ENCODE measurements around the gene MASP1. TPM values are rescaled to one million over a fixed set of nuclear protein-coding genes. Genes with fewer than 3 reads are reported as not detected.

The MASP1 gene
- total RNA-seq, 1 donor from 2014 or later, result not detected

DNA sequence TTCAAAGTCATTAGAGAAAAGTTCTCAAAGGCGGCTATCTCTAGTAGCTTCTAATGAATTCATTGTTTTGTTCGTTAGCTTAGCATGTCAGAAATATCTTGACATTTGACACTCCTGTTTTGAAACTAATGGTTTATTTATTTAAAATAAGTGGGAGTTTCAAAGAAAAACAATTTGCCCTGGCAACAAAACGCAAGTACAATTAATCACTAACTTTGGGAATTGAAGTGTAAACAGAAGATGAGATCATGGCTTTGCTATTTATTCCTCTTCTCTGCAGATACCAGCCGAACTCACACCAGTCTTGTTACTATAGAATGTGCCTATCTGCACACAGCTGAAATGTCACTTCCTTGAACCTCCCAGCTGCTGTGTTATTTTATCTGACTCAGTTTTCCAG, 27.5 kb downstream of the MASP1 start:
- Histone ChIP-seq H3K27me3 (ENCODE audit: control insufficient read depth, insufficient read depth, low read length) (no peaks in the 10 kb centered on the region), H3K36me3 (ENCODE audit: control insufficient read depth, insufficient read depth, low read length) (no peaks in the 10 kb centered on the region), H3K4me3 (ENCODE audit: low read depth, low read length) (no peak overlapping the region)
- TF ChIP-seq, protein P1, sequence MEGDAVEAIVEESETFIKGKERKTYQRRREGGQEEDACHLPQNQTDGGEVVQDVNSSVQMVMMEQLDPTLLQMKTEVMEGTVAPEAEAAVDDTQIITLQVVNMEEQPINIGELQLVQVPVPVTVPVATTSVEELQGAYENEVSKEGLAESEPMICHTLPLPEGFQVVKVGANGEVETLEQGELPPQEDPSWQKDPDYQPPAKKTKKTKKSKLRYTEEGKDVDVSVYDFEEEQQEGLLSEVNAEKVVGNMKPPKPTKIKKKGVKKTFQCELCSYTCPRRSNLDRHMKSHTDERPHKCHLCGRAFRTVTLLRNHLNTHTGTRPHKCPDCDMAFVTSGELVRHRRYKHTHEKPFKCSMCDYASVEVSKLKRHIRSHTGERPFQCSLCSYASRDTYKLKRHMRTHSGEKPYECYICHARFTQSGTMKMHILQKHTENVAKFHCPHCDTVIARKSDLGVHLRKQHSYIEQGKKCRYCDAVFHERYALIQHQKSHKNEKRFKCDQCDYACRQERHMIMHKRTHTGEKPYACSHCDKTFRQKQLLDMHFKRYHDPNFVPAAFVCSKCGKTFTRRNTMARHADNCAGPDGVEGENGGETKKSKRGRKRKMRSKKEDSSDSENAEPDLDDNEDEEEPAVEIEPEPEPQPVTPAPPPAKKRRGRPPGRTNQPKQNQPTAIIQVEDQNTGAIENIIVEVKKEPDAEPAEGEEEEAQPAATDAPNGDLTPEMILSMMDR (IDR thresholded peaks at IDR 0.05; ENCODE audit: insufficient read depth, low read length, poor library complexity, severe bottlenecking), result no peak
- DNase-seq (ENCODE audit: low read depth), result peak; percentile 76

DNA sequence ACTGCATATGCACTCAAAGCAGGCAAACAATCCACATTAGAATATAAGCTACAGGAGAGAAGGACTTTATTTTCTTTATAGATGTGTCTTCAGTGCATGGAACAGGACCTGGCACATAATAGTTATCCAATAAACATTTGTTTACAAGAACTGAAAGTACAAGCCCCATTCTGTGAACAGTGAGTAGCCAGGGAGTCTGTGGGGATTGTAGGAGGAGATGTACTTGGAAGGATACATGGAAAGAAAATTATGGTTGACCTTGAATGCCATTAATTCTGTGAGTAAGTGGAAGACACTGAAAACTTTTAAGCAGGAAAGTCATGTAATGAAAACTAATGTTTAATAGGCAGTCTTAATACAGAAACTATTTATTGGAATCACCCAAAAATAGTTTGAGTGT, 28.3 kb downstream of the MASP1 start:
- no peak for DNase-seq (ENCODE audit: low read depth)
- TF ChIP-seq, protein P1 (IDR thresholded peaks at IDR 0.05; ENCODE audit: insufficient read depth, low read length, poor library complexity, severe bottlenecking), result no peak
- Histone ChIP-seq H3K36me3 (ENCODE audit: control insufficient read depth, insufficient read depth, low read length) (no peaks in the 10 kb centered on the region), H3K4me3 (ENCODE audit: low read depth, low read length) (no peak overlapping the region), H3K27me3 (ENCODE audit: control insufficient read depth, insufficient read depth, low read length) (no peaks in the 10 kb centered on the region)

DNA sequence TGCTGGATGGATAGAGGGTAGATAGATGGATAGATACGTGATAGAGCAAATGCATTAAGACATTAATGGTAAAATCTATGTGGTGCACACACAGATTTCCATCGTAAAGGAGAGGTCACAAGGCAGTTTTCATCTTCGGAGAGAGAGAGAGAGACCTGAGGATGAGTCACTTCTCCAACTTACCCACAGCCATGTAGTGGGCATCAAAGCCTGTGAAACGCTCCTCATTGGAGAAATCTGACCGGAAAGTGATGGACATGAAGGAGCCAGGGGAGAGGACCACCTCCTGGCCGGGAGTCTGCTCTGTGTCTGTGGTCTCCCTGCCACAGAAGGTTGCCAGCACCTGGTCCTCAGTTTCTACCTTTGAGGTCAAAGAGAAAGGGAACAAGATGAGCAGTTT, 29.2 kb downstream of the MASP1 start:
- TF ChIP-seq, protein P1 (IDR thresholded peaks at IDR 0.05; ENCODE audit: insufficient read depth, low read length, poor library complexity, severe bottlenecking), result no peak
- DNase-seq (ENCODE audit: low read depth), result no peak
- no peaks in the 10 kb centered on the region for H3K36me3 ChIP-seq (ENCODE audit: control insufficient read depth, insufficient read depth, low read length)
- no peak overlapping the region for H3K4me3 ChIP-seq (ENCODE audit: low read depth, low read length)
- no peaks in the 10 kb centered on the region for H3K27me3 ChIP-seq (ENCODE audit: control insufficient read depth, insufficient read depth, low read length)

DNA sequence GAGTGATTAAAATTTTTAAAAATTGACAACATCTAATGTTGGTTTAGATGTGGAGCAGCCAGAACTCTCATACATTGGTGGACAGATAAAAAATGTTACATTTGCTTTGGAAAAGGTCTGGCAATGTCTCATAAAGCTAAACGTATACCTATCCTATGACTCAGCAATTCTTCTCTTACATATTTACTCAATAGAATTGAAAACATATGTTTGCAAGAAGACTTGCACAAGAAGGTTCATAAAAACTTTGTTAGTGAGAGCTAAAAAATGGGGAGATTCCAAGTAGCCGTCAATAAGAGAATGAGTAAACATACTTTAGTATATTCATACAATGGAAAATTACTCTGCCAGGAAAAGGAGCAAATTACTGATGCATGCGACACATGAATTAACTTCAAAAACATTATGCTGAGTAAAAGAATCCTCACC, 30.0 kb downstream of the MASP1 start:
- no peaks in the 10 kb centered on the region for H3K36me3 ChIP-seq (ENCODE audit: control insufficient read depth, insufficient read depth, low read length)
- no peak overlapping the region for H3K4me3 ChIP-seq (ENCODE audit: low read depth, low read length)
- TF ChIP-seq, protein P1 (IDR thresholded peaks at IDR 0.05; ENCODE audit: insufficient read depth, low read length, poor library complexity, severe bottlenecking), result no peak
- no peak for DNase-seq (ENCODE audit: low read depth)
- no peaks in the 10 kb centered on the region for H3K27me3 ChIP-seq (ENCODE audit: control insufficient read depth, insufficient read depth, low read length)

DNA sequence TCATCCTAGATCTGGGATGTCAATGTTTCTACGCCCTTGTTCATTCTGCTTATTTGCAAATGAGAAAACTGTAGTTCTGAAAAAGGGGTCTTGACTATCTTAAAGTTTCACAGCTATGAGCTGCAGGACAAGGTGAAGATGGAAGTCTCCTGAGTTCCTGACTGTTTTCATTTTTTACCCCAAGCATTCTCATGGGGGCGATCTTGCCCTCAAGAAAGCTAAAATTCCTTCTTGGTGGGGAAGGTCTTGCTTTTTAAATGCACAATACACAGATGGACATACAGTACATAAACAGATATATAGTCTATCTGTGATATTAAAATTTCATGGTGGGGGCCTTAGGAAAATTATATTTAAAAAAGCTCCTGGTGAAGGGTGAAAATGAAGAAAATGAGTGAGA, 32.4 kb downstream of the MASP1 start:
- no peak for DNase-seq (ENCODE audit: low read depth)
- TF ChIP-seq, protein P1 (IDR thresholded peaks at IDR 0.05; ENCODE audit: insufficient read depth, low read length, poor library complexity, severe bottlenecking), result no peak
- Histone ChIP-seq H3K36me3 (ENCODE audit: control insufficient read depth, insufficient read depth, low read length) (no peaks in the 10 kb centered on the region), H3K27me3 (ENCODE audit: control insufficient read depth, insufficient read depth, low read length) (no peaks in the 10 kb centered on the region), H3K4me3 (ENCODE audit: low read depth, low read length) (no peak overlapping the region)

DNA sequence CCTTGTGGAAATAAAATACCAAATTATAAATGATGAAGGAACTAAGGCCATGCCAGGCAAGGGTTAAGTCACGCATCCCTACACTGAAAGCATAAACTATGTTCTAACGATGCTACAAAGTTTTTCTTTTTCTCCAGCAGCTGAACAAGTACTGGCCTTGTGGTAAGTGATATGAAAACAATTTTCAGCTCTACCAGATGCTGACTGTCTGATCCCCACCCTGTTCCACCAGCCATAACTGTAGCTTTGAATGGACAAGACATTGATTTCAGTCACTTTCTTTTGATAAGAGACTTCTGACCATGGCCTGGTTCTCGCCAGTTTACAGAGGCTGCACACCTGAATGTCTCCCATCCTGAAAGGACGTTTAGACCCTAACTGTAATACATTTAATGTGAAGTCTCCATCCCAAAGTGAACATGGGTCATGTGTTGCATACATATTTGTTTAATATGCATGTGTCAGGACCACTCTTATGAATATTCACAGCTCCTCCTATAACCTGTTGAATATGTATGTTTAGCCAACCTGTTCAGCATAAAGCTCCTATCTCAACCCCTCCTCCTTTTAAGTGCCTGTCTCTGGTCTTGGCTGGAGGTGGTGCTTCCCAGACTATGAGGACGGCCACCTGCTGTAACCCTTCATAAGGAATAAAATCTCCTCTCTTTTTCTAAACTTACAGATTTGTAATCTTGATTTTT, 33.4 kb downstream of the MASP1 start:
- H3K36me3 ChIP-seq (ENCODE audit: control insufficient read depth, insufficient read depth, low read length), result no peaks in the 10 kb centered on the region
- H3K27me3 ChIP-seq (ENCODE audit: control insufficient read depth, insufficient read depth, low read length), result no peaks in the 10 kb centered on the region
- no peak overlapping the region for H3K4me3 ChIP-seq (ENCODE audit: low read depth, low read length)
- TF ChIP-seq, protein P1 (IDR thresholded peaks at IDR 0.05; ENCODE audit: insufficient read depth, low read length, poor library complexity, severe bottlenecking), result no peak
- DNase-seq (ENCODE audit: low read depth), result no peak
